Measurements from ENCODE around the gene SLC47A2.

DNA sequence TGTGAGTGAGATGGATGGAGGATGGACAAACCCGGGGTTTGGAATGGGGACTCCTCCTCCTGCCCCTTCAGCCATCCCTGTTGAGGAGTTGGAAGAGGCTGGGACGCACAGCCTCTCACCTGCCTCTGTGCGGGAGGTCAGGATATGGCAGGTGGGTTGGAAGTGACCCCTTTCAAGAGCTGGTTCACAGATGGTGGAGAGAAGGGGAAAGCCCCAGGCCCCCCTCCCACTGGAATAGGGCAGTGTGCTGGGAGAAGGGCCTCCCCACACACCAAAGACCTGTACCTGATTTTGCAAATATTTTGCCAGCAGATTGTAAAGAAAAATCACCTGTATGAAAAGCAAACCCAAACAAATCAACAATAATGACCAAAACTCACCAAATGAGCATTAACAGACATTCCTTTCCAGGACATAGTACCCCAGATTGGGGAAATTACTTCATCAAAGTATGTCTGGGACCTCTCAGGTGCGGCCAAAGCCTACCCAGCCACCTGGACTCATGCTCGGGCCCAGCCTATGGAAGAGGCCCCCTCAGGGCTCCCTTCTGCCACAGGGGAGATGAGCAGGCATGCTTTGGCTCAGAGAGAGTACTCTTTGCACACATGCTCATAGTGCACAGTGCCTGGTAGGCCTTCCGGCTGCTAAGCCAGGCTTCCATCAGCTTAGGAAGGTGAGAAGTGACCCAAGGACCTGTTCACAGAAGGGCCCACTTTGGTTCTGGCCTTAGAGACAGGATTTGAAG is 7.8 kb downstream of the SLC47A2 start:
- TF ChIP-seq, protein P1, sequence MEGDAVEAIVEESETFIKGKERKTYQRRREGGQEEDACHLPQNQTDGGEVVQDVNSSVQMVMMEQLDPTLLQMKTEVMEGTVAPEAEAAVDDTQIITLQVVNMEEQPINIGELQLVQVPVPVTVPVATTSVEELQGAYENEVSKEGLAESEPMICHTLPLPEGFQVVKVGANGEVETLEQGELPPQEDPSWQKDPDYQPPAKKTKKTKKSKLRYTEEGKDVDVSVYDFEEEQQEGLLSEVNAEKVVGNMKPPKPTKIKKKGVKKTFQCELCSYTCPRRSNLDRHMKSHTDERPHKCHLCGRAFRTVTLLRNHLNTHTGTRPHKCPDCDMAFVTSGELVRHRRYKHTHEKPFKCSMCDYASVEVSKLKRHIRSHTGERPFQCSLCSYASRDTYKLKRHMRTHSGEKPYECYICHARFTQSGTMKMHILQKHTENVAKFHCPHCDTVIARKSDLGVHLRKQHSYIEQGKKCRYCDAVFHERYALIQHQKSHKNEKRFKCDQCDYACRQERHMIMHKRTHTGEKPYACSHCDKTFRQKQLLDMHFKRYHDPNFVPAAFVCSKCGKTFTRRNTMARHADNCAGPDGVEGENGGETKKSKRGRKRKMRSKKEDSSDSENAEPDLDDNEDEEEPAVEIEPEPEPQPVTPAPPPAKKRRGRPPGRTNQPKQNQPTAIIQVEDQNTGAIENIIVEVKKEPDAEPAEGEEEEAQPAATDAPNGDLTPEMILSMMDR (IDR thresholded peaks at IDR 0.05; ENCODE audit: insufficient read depth, low read length), result no peak
- TF ChIP-seq POLR2AphosphoS5 (IDR thresholded peaks at IDR 0.05; ENCODE audit: low read depth), result no peak
- no peak for TF ChIP-seq GABPA (IDR thresholded peaks at IDR 0.05; ENCODE audit: low read depth)
- TF ChIP-seq, protein P2, sequence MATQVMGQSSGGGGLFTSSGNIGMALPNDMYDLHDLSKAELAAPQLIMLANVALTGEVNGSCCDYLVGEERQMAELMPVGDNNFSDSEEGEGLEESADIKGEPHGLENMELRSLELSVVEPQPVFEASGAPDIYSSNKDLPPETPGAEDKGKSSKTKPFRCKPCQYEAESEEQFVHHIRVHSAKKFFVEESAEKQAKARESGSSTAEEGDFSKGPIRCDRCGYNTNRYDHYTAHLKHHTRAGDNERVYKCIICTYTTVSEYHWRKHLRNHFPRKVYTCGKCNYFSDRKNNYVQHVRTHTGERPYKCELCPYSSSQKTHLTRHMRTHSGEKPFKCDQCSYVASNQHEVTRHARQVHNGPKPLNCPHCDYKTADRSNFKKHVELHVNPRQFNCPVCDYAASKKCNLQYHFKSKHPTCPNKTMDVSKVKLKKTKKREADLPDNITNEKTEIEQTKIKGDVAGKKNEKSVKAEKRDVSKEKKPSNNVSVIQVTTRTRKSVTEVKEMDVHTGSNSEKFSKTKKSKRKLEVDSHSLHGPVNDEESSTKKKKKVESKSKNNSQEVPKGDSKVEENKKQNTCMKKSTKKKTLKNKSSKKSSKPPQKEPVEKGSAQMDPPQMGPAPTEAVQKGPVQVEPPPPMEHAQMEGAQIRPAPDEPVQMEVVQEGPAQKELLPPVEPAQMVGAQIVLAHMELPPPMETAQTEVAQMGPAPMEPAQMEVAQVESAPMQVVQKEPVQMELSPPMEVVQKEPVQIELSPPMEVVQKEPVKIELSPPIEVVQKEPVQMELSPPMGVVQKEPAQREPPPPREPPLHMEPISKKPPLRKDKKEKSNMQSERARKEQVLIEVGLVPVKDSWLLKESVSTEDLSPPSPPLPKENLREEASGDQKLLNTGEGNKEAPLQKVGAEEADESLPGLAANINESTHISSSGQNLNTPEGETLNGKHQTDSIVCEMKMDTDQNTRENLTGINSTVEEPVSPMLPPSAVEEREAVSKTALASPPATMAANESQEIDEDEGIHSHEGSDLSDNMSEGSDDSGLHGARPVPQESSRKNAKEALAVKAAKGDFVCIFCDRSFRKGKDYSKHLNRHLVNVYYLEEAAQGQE (IDR thresholded peaks at IDR 0.05; ENCODE audit: insufficient replicate concordance, low read depth), result no peak
- no peak for TF ChIP-seq SPI1 (IDR thresholded peaks at IDR 0.05; ENCODE audit: borderline replicate concordance, low read depth)
